Prostate gland (tissue), 2 donors: ENCODE results near the gene ZNF888.

Experiments used
- POLR2A ChIP-seq: fragments of 450-650 bp; IDR thresholded peaks from one replicate; pipeline ENCODE4 v1.6.1; 2016; ENCODE audit warnings: antibody characterized with exemption, mild to moderate bottlenecking
- POLR2AphosphoS5 ChIP-seq: sonication (generic); formaldehyde crosslinking; IDR thresholded peaks from one replicate; pipeline ENCODE4 v1.6.1; 2017; ENCODE audit warnings: antibody characterized with exemption
- TF ChIP-seq, protein P1 (sequence below), 4 experiments: fragments of 200-600 bp in 2 of 4; fragments of 450-650 bp in 2 of 4; sonication (generic) in 2 of 4; IDR thresholded peaks; 1 replicate in 3 of 4; 2 replicates in 1 of 4; pipeline ENCODE4 v1.5.1; 2016 to 2019; ENCODE audit warnings: antibody characterized with exemption in 4 of 4, mild to moderate bottlenecking in 2 of 4, moderate library complexity in 2 of 4

DNA sequence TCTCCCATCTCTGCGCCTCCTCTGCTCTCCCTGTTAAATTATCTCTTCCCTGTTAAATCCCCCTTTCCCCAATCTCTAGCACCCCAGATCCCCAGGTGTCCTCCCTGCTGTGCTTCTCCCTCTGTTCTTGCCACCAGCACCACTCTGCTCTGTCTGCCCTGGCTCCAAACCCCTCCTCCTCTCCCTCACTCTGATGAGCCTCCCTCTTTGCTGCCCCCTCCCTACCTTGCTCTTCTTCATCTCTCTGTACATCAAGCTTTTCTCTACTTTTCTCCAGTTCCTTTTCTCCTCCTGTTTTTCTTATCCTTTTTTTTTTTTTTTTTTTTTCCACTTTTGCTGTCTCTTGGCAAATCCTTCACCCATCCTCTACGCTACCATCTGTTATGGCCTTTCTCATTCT lies 18.3 kb upstream of the ZNF888 start:
- TF ChIP-seq, protein P1, sequence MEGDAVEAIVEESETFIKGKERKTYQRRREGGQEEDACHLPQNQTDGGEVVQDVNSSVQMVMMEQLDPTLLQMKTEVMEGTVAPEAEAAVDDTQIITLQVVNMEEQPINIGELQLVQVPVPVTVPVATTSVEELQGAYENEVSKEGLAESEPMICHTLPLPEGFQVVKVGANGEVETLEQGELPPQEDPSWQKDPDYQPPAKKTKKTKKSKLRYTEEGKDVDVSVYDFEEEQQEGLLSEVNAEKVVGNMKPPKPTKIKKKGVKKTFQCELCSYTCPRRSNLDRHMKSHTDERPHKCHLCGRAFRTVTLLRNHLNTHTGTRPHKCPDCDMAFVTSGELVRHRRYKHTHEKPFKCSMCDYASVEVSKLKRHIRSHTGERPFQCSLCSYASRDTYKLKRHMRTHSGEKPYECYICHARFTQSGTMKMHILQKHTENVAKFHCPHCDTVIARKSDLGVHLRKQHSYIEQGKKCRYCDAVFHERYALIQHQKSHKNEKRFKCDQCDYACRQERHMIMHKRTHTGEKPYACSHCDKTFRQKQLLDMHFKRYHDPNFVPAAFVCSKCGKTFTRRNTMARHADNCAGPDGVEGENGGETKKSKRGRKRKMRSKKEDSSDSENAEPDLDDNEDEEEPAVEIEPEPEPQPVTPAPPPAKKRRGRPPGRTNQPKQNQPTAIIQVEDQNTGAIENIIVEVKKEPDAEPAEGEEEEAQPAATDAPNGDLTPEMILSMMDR (IDR thresholded peaks at IDR 0.05) = peak in 1 of 4 experiments; percentile 16
- TF ChIP-seq POLR2AphosphoS5 = peak; percentile 31
- peak; percentile 73 for TF ChIP-seq POLR2A
